Mucosa of rectum (tissue), 2 donors: ENCODE measurements around the gene DST.

Experiments used
- H3K27ac ChIP-seq, 2 donors: one replicate each; pipeline ENCODE4 v1.7.0; 2013; ENCODE audit warnings: inconsistent platforms in 2 of 2, low read depth in 2 of 2, low read length in 2 of 2
- H3K27me3 ChIP-seq, 2 donors: one replicate each; pipeline ENCODE4 v1.7.0; 2013; ENCODE audit warnings: low read length in 2 of 2; ENCODE audit not compliant: control insufficient read depth in 2 of 2, insufficient read depth in 2 of 2
- H3K36me3 ChIP-seq, 2 donors: one replicate each; pipeline ENCODE4 v1.7.0; 2013; ENCODE audit warnings: low read length in 2 of 2; ENCODE audit not compliant: control insufficient read depth in 2 of 2, insufficient read depth in 2 of 2
- H3K4me1 ChIP-seq, 2 donors: one replicate each; pipeline ENCODE4 v1.7.0; 2013; ENCODE audit warnings: low read length in 2 of 2, mild to moderate bottlenecking in 1 of 2; ENCODE audit not compliant: control insufficient read depth in 2 of 2, insufficient read depth in 2 of 2
- H3K4me3 ChIP-seq, 2 donors: one replicate each; pipeline ENCODE4 v1.7.0; 2013; ENCODE audit warnings: low read length in 2 of 2
- H3K9ac ChIP-seq, 2 donors: one replicate each; pipeline ENCODE4 v1.7.0; 2013; ENCODE audit warnings: low read length in 2 of 2, low read depth in 1 of 2, mild to moderate bottlenecking in 1 of 2
- H3K9me3 ChIP-seq, 2 donors: one replicate each; pipeline ENCODE4 v1.7.0; 2013; ENCODE audit warnings: low read length in 2 of 2; ENCODE audit not compliant: control insufficient read depth in 2 of 2
- donor health status: healthy.
- donor health status: Normal muscosa, but diverticular disease.

DST gene

DNA sequence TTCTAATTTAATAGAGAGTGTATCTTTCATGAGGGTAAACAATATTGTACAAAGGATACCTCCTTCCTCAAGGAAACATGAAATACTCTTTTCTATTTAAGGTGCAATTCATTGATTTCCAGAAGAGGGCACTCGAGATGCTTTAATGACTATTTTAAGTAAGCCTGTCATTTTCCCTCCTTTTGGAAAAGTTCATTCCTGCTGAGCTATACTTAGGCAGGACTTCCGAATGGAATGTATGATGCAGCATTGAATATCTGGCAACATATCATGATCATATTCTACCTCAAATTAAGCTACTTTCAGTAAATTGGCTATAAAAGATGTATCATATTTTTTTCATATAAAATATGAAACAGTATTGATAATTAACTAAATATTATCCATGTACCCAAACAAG, 5.0 kb downstream of the DST start:
- Histone ChIP-seq H3K4me1 (no peaks in the 10 kb centered on the region), H3K27ac (no peak overlapping the region), H3K27me3 (no peaks in the 10 kb centered on the region), H3K4me3 (no peak overlapping the region), H3K9ac (no peak overlapping the region), H3K36me3 (peaks cover 12 to 22% of the 10 kb centered on the region in 2 donors), H3K9me3 (no peaks in the 10 kb centered on the region)

- Histone ChIP-seq H3K9ac (no peak overlapping the region), H3K4me1 (no peaks in the 10 kb centered on the region), H3K27ac (no peak overlapping the region), H3K9me3 (no peaks in the 10 kb centered on the region), H3K27me3 (no peaks in the 10 kb centered on the region), H3K4me3 (no peak overlapping the region), H3K36me3 (peaks cover 12 to 22% of the 10 kb centered on the region in 2 donors)
Observed at GRCh38 chr6:56628105-56628504, 14.6 kb downstream of the DST start.

DNA sequence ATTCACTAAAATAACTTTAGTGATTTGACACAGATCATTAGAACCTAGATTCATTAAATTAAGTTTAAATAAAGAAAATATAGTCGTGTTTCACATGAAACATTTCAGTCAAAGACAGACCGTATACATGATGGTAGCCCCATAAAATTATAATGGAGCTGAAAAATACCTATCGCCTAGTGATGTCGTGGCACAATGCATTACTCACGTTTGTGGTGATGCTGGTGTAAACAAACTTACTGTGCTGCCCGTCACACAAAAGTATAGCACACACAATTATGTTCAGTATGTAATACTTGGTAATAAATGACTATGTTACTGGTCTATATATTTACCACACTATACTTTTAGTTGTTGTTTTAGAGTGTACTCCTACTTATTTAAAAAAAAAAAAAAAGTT, 17.3 kb downstream of the DST start:
- Histone ChIP-seq H3K27ac (no peak overlapping the region), H3K27me3 (no peaks in the 10 kb centered on the region), H3K9ac (no peak overlapping the region), H3K36me3 (peaks cover 9 to 15% of the 10 kb centered on the region in 2 donors), H3K4me1 (no peaks in the 10 kb centered on the region), H3K9me3 (no peaks in the 10 kb centered on the region), H3K4me3 (no peak overlapping the region)

- H3K27me3 ChIP-seq = no peaks in the 10 kb centered on the region
- H3K36me3 ChIP-seq = peaks cover 14% of the 10 kb centered on the region in 2 donors
- H3K4me1 ChIP-seq = no peaks in the 10 kb centered on the region
- no peak overlapping the region for H3K9ac ChIP-seq
- no peaks in the 10 kb centered on the region for H3K9me3 ChIP-seq
- H3K4me3 ChIP-seq = no peak overlapping the region
- no peak overlapping the region for H3K27ac ChIP-seq
Observed at GRCh38 chr6:56624728-56625069, 18.0 kb downstream of the DST start.

GRCh38 chr6:56624046-56624727, 18.5 kb downstream of the DST start:
- H3K27me3 ChIP-seq = no peaks in the 10 kb centered on the region
- no peaks in the 10 kb centered on the region for H3K9me3 ChIP-seq
- H3K36me3 ChIP-seq = peaks cover 14 to 15% of the 10 kb centered on the region in 2 donors
- H3K9ac ChIP-seq = no peak overlapping the region
- H3K27ac ChIP-seq = no peak overlapping the region
- no peak overlapping the region for H3K4me3 ChIP-seq
- no peaks in the 10 kb centered on the region for H3K4me1 ChIP-seq

DNA sequence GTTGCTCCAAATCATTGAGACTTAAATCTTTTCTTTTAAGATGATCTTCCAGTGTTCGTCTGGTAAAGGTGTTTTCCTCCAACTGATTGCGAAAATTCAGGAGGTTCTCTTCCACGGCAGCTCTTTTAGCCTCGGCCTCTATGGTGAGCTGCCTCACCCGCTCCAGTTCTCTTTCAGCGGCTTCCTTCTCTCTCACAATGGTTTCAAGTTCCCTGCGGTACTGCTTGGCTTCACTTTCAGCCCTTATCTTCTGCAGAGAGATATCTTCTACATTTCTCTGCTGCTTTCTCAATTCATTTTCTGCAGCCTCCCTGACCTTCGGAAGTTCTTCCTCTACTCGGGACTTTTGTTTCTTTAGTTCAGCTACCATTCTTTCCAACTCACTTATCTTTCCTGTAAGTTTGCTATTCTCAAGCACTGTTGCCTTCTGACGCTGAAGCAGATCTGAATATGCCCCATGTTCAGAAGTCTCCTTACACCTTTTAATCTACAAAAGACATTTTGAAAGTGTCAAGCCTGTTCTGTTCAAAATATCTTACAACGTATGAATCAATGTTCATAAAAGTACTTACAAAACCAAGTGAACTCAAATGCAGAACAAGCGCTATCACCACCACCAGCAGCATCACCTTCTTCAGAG, 22.3 kb downstream of the DST start:
- no peak overlapping the region for H3K4me3 ChIP-seq
- H3K9me3 ChIP-seq = no peaks in the 10 kb centered on the region
- H3K4me1 ChIP-seq = no peaks in the 10 kb centered on the region
- no peaks in the 10 kb centered on the region for H3K27me3 ChIP-seq
- H3K36me3 ChIP-seq = peaks cover 12 to 16% of the 10 kb centered on the region in 2 donors
- H3K9ac ChIP-seq = no peak overlapping the region
- no peak overlapping the region for H3K27ac ChIP-seq

GRCh38 chr6:56618050-56618449, 24.6 kb downstream of the DST start:
- Histone ChIP-seq H3K36me3 (peaks cover 7 to 16% of the 10 kb centered on the region in 2 donors), H3K27ac (no peak overlapping the region), H3K4me1 (no peaks in the 10 kb centered on the region), H3K27me3 (no peaks in the 10 kb centered on the region), H3K9ac (no peak overlapping the region), H3K4me3 (no peak overlapping the region), H3K9me3 (no peaks in the 10 kb centered on the region)

GRCh38 chr6:56616967-56617366, 25.7 kb downstream of the DST start:
- Histone ChIP-seq H3K36me3 (peaks cover 7 to 16% of the 10 kb centered on the region in 2 donors), H3K4me3 (no peak overlapping the region), H3K27me3 (no peaks in the 10 kb centered on the region), H3K9me3 (no peaks in the 10 kb centered on the region), H3K27ac (no peak overlapping the region), H3K4me1 (no peaks in the 10 kb centered on the region), H3K9ac (no peak overlapping the region)

- Histone ChIP-seq H3K27me3 (no peaks in the 10 kb centered on the region), H3K9me3 (no peaks in the 10 kb centered on the region), H3K27ac (no peak overlapping the region), H3K36me3 (peaks cover 10 to 13% of the 10 kb centered on the region in 2 donors), H3K9ac (no peak overlapping the region), H3K4me3 (no peak overlapping the region), H3K4me1 (no peaks in the 10 kb centered on the region)
Observed at GRCh38 chr6:56613247-56613851, 29.3 kb downstream of the DST start.

DNA sequence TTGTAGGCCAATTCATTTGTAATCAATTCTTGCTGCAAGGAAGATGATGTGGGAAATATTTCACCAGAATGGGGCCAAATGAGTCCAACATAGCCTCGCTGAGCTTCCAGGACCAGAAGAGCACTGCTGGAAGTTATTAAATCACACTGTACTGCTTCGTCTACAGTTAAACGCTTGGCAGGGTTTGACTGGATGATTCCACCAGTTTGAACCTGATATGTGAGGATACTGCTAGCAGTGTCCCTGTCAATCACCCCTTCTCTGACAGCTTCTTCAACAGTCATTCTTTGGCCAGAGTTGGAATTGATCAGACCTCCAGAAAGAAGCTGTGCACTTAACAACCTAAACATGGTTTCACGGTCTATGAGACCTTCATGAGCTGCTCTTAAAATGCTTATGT, 34.4 kb downstream of the DST start:
- Histone ChIP-seq H3K27me3 (no peaks in the 10 kb centered on the region), H3K4me3 (no peak overlapping the region), H3K9me3 (no peaks in the 10 kb centered on the region), H3K27ac (no peak overlapping the region), H3K4me1 (no peaks in the 10 kb centered on the region), H3K36me3 (peaks cover 8 to 12% of the 10 kb centered on the region in 2 donors), H3K9ac (no peak overlapping the region)
